ENCODE results near the gene DCXR.

- no peak for TF ChIP-seq POLR2A (IDR thresholded peaks at IDR 0.05)
- no peak for TF ChIP-seq CTCF (IDR thresholded peaks at IDR 0.05)
Measured at GRCh38 chr17:82078433-82078832, 40.9 kb upstream of the DCXR start.
